Mesendoderm (in vitro differentiated cells): Measurements from ENCODE around the gene COL4A2.

ENCODE experiments used
- DNase-seq: peaks from one replicate; pipeline ENCODE4 v3.0.0; 2013
- H2AK5ac ChIP-seq: 2 replicates; pipeline ENCODE4 v1.6.1; 2013; ENCODE audit warnings: low read length, inconsistent platforms
- H2BK120ac ChIP-seq: 2 replicates; pipeline ENCODE4 v1.6.1; 2013; ENCODE audit warnings: low read depth, mild to moderate bottlenecking, low read length, moderate library complexity, mixed read lengths
- H2BK15ac ChIP-seq: replicated peaks from 2 replicates; pipeline ENCODE4 v1.6.1; 2013; ENCODE audit warnings: low read depth, mild to moderate bottlenecking, moderate library complexity
- H2BK5ac ChIP-seq: 2 replicates; pipeline ENCODE4 v1.6.1; 2013; ENCODE audit warnings: low read length, inconsistent platforms
- H3K18ac ChIP-seq: 2 replicates; pipeline ENCODE4 v1.6.1; 2013; ENCODE audit warnings: mild to moderate bottlenecking, low read length, mixed read lengths
- H3K23ac ChIP-seq: one replicate; pipeline ENCODE4 v1.6.1; 2013; ENCODE audit warnings: low read length
- H3K27ac ChIP-seq: 2 replicates; pipeline ENCODE4 v1.5.1; 2013; ENCODE audit warnings: low read depth, mild to moderate bottlenecking, inconsistent platforms, low read length, moderate library complexity
- H3K27me3 ChIP-seq: 2 replicates; pipeline ENCODE4 v1.6.1; 2013; ENCODE audit warnings: low read length, control low read depth, mild to moderate bottlenecking, inconsistent platforms; ENCODE audit not compliant: insufficient read depth, poor library complexity
- H3K36me3 ChIP-seq: 2 replicates; pipeline ENCODE4 v1.6.1; 2013; ENCODE audit warnings: low read length, inconsistent platforms; ENCODE audit not compliant: control insufficient read depth, insufficient read depth
- H3K4ac ChIP-seq: one replicate; pipeline ENCODE4 v1.6.1; 2013; ENCODE audit warnings: low read depth, mild to moderate bottlenecking, low read length, moderate library complexity
- H3K4me1 ChIP-seq: 2 replicates; pipeline ENCODE4 v1.6.1; 2013; ENCODE audit warnings: low read depth, low read length, inconsistent platforms; ENCODE audit not compliant: control insufficient read depth
- H3K4me2 ChIP-seq: 2 replicates; pipeline ENCODE4 v1.6.1; 2013; ENCODE audit warnings: low read length
- H3K4me3 ChIP-seq: 2 replicates; pipeline ENCODE4 v1.5.1; 2013; ENCODE audit warnings: mild to moderate bottlenecking, low read length
- H3K56ac ChIP-seq: one replicate; pipeline ENCODE4 v1.6.1; 2013; ENCODE audit warnings: low read length
- H3K79me1 ChIP-seq: 2 replicates; pipeline ENCODE4 v1.6.1; 2013; ENCODE audit warnings: low read length, inconsistent platforms
- H3K79me2 ChIP-seq: 2 replicates; pipeline ENCODE4 v1.6.1; 2013; ENCODE audit warnings: mild to moderate bottlenecking, low read length; ENCODE audit not compliant: control insufficient read depth, insufficient read depth
- H3K9ac ChIP-seq: 2 replicates; pipeline ENCODE4 v1.6.1; 2013; ENCODE audit warnings: low read length, inconsistent platforms
- H4K5ac ChIP-seq: one replicate; pipeline ENCODE4 v1.6.1; 2013; ENCODE audit warnings: low read length
- H4K8ac ChIP-seq: one replicate; pipeline ENCODE4 v1.6.1; 2013; ENCODE audit warnings: low read depth, mild to moderate bottlenecking, control low read depth, low read length, moderate library complexity
- WGBS: extraction: QIAGEN DNeasy Blood & Tissue Kit; methylation state at CpG from one replicate; pipeline ENCODE4 v1.1.7; 2013; ENCODE audit warnings: low lambda C conversion rate, missing lambda C conversion rate; ENCODE audit not compliant: insufficient coverage; ENCODE audit errors: extremely low coverage; 5-methylcytosine and 5-hydroxymethylcytosine counted together

Gene COL4A2

DNA sequence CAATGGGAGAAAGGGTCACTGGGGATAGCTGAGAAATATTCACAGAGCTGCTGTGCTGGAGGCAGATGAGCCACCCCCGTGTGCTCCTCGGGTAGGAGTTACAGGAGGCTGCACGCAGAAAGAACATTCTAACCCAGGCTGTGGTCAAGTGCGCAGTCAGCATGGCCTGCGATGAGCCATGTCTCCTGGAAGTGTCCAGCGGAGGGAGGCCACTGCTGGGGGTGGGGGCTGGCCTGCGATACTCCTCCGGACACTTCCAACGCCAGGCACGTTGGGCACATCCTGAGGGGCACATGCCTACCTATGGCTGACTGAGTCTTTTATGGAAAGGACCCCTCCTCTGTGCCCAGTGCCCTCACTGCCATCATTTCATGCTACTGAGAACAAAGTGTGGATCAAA is 198.5 kb downstream of the COL4A2 start:
- H4K8ac ChIP-seq, result no peak overlapping the region
- H3K27ac ChIP-seq, result no peak overlapping the region
- no peak overlapping the region for H3K4me3 ChIP-seq
- H2BK15ac ChIP-seq, result no peak overlapping the region
- no peak overlapping the region for H2BK120ac ChIP-seq
- no peak overlapping the region for H3K18ac ChIP-seq
- DNase-seq, result no peak
- no peak overlapping the region for H2AK5ac ChIP-seq
- H3K79me1 ChIP-seq, result no peaks in the 10 kb centered on the region
- H3K4me1 ChIP-seq, result no peaks in the 10 kb centered on the region
- H2BK5ac ChIP-seq, result no peak overlapping the region
- H3K4me2 ChIP-seq, result no peak overlapping the region
- H3K4ac ChIP-seq, result no peak overlapping the region
- H3K23ac ChIP-seq, result no peak overlapping the region
- no peak overlapping the region for H3K56ac ChIP-seq
- H4K5ac ChIP-seq, result no peak overlapping the region
- no peaks in the 10 kb centered on the region for H3K79me2 ChIP-seq
- peaks cover 4% of the 10 kb centered on the region for H3K36me3 ChIP-seq
- H3K9ac ChIP-seq, result no peak overlapping the region
- H3K27me3 ChIP-seq, result no peaks in the 10 kb centered on the region
- no CpG with 5 or more reads among the region's 10 CpGs for WGBS

DNA sequence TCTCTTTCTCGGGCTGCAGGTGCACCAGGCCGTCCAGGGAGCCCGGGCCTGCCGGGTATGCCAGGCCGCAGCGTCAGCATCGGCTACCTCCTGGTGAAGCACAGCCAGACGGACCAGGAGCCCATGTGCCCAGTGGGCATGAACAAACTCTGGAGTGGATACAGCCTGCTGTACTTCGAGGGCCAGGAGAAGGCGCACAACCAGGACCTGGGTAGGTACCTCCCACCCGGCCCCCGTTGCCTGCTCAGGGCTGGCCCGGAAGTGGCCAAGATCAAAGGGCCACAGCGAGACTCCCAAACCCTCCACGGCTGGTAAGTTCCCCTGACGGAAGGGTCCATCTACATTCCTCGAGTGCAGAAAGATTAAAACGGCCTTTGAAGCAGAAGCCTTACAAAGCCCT is 199.3 kb downstream of the COL4A2 start:
- Histone ChIP-seq H2BK15ac (no peak overlapping the region), H3K4me2 (no peak overlapping the region), H3K79me1 (no peaks in the 10 kb centered on the region), H3K79me2 (no peaks in the 10 kb centered on the region), H3K4ac (no peak overlapping the region), H4K8ac (no peak overlapping the region), H3K23ac (no peak overlapping the region), H2AK5ac (no peak overlapping the region), H3K36me3 (peaks cover 2% of the 10 kb centered on the region), H3K9ac (no peak overlapping the region), H3K4me3 (no peak overlapping the region), H3K56ac (no peak overlapping the region), H4K5ac (no peak overlapping the region), H3K27me3 (no peaks in the 10 kb centered on the region), H3K27ac (no peak overlapping the region), H2BK5ac (no peak overlapping the region), H2BK120ac (no peak overlapping the region), H3K4me1 (no peaks in the 10 kb centered on the region), H3K18ac (no peak overlapping the region)
- DNase-seq, result no peak
- no CpG with 5 or more reads among the region's 18 CpGs for WGBS

DNA sequence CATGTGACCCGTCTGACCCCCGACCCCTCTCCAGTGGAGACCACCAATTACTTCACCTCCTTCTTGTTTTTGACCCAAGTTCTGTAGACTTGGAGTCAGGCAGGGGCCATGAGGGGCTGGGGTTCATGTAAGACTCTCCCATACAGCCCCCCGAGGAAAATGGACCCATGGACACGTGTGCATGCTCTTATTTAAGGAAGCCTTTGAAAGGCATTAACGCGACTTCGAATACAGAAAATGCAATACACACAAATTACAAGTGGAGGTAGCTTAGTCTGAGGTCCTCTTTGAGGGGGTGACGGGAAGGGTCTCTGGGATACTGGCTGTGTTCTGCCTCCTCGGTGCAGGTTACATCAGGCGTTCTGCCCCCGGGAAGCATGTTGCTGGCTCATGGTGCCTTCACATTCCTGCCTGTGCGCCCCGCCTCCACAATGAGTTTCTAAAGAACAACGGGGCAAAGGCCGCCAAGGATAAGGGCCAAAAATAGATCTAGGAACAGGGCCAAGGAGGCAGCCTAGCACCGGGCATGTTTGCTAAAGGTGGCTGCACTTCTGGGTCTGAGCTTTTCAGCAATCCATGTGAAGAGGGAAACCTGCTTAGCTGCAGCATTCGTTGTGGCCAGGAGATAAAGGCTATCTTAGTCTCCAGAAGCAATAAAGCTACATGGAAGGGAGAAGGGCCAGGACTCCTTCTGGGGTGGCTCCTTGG is 199.9 kb downstream of the COL4A2 start:
- Histone ChIP-seq H3K56ac (no peak overlapping the region), H2AK5ac (no peak overlapping the region), H4K5ac (no peak overlapping the region), H2BK120ac (no peak overlapping the region), H3K27me3 (no peaks in the 10 kb centered on the region), H3K36me3 (peaks cover 2% of the 10 kb centered on the region), H3K23ac (no peak overlapping the region), H3K4me3 (no peak overlapping the region), H3K9ac (no peak overlapping the region), H3K79me2 (no peaks in the 10 kb centered on the region), H4K8ac (no peak overlapping the region), H3K4me1 (no peaks in the 10 kb centered on the region), H2BK15ac (no peak overlapping the region), H2BK5ac (no peak overlapping the region), H3K4ac (no peak overlapping the region), H3K4me2 (no peak overlapping the region), H3K27ac (no peak overlapping the region), H3K18ac (no peak overlapping the region), H3K79me1 (no peaks in the 10 kb centered on the region)
- no CpG with 5 or more reads among the region's 17 CpGs for WGBS
- no peak for DNase-seq

- H3K9ac ChIP-seq, result no peak overlapping the region
- H2AK5ac ChIP-seq, result no peak overlapping the region
- no peaks in the 10 kb centered on the region for H3K79me1 ChIP-seq
- H4K8ac ChIP-seq, result no peak overlapping the region
- no peak overlapping the region for H3K4me3 ChIP-seq
- no peaks in the 10 kb centered on the region for H3K4me1 ChIP-seq
- H3K27ac ChIP-seq, result no peak overlapping the region
- DNase-seq, result no peak
- H3K27me3 ChIP-seq, result no peaks in the 10 kb centered on the region
- peaks cover 4% of the 10 kb centered on the region for H3K36me3 ChIP-seq
- no peak overlapping the region for H2BK15ac ChIP-seq
- H2BK5ac ChIP-seq, result no peak overlapping the region
- no peak overlapping the region for H3K23ac ChIP-seq
- no peak overlapping the region for H3K18ac ChIP-seq
- H4K5ac ChIP-seq, result no peak overlapping the region
- WGBS, result no CpG with 5 or more reads among the region's 23 CpGs
- H3K4me2 ChIP-seq, result no peak overlapping the region
- H2BK120ac ChIP-seq, result no peak overlapping the region
- no peak overlapping the region for H3K56ac ChIP-seq
- H3K79me2 ChIP-seq, result no peaks in the 10 kb centered on the region
- H3K4ac ChIP-seq, result no peak overlapping the region
These were observed 200.7 kb downstream of the COL4A2 start for GRCh38 chr13:110507678-110508381.

- Histone ChIP-seq H4K5ac (no peak overlapping the region), H3K4me2 (no peak overlapping the region), H3K18ac (no peak overlapping the region), H2BK120ac (no peak overlapping the region), H3K27ac (no peak overlapping the region), H3K23ac (no peak overlapping the region), H3K9ac (no peak overlapping the region), H4K8ac (no peak overlapping the region), H3K27me3 (no peaks in the 10 kb centered on the region), H2BK5ac (no peak overlapping the region), H3K79me1 (no peaks in the 10 kb centered on the region), H3K4ac (no peak overlapping the region), H3K36me3 (peaks cover 2% of the 10 kb centered on the region), H3K4me1 (no peaks in the 10 kb centered on the region), H3K79me2 (no peaks in the 10 kb centered on the region), H3K4me3 (no peak overlapping the region), H3K56ac (no peak overlapping the region), H2BK15ac (no peak overlapping the region), H2AK5ac (no peak overlapping the region)
- no peak for DNase-seq
- no CpG with 5 or more reads among the region's 4 CpGs for WGBS
These were observed 202.4 kb downstream of the COL4A2 start for GRCh38 chr13:110509478-110509926.
